GM19438 (cell line): ENCODE data around the gene GLIPR1L2.

Source experiments
- ATAC-seq: cut with Tn5 transposase; IDR thresholded peaks from one replicate; pipeline ENCODE4 v1.9.1; 2021; ENCODE audit warnings: low read depth; ENCODE audit not compliant: unreplicated experiment

Gene GLIPR1L2

GRCh38 chr12:75471902-75472890 lies 81.3 kb downstream of the GLIPR1L2 start:
- no peak for ATAC-seq

GRCh38 chr12:75474116-75474515 lies 83.2 kb downstream of the GLIPR1L2 start:
- ATAC-seq = no peak

GRCh38 chr12:75476071-75476470 lies 85.2 kb downstream of the GLIPR1L2 start:
- no peak for ATAC-seq

GRCh38 chr12:75477137-75477536 lies 86.2 kb downstream of the GLIPR1L2 start:
- ATAC-seq = no peak

GRCh38 chr12:75478116-75478794 lies 87.4 kb downstream of the GLIPR1L2 start:
- ATAC-seq = no peak

GRCh38 chr12:75479963-75480461 lies 89.1 kb downstream of the GLIPR1L2 start:
- ATAC-seq = peak; percentile 36

- peak; percentile 86 for ATAC-seq
These were observed 89.6 kb downstream of the GLIPR1L2 start, which contains the start of gene GLIPR1 for GRCh38 chr12:75480469-75480949. TSS of gene GLIPR1 (plus strand) at chr12:75480755. CDS start at chr12:75480881, 126 bp downstream.

- ATAC-seq = peak; percentile 23
These were observed 90.3 kb downstream of the GLIPR1L2 start for GRCh38 chr12:75481013-75481705.

- no peak for ATAC-seq
These were observed 90.9 kb downstream of the GLIPR1L2 start for GRCh38 chr12:75481774-75482173.
